Skeletal muscle cell (primary cell): ENCODE data around the gene TLR6.

ENCODE experiments used
- DNase-seq: peaks from one replicate; pipeline ENCODE4 v3.0.0-alpha.2; 2010; ENCODE audit warnings: low read depth
- H3K4me3 ChIP-seq: 2 replicates; pipeline ENCODE4 v1.5.1; 2011; ENCODE audit warnings: low read depth, mild to moderate bottlenecking, control low read depth, low read length, moderate library complexity

The TLR6 gene

DNA sequence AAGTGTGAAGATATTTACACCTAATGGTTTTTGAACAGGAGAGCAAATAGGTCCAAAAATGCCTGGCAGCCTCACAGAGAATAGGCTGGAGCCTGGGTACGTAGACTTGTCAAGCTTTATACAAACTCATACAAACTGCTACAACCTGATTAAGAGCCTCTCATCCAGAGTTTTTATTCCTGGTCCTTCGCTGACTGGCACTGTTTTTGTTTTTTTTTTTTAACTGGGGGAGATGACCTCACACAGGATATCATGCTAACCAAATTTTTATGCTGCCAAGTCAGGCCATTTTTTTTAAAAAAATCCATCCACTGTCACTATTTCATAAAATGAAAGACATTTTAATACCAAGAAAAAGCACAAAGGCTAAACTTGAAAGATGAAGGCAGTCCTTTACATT lies 12.9 kb upstream of the TLR6 start:
- no peak for DNase-seq
- H3K4me3 ChIP-seq, result peak overlapping the region; percentile 88

DNA sequence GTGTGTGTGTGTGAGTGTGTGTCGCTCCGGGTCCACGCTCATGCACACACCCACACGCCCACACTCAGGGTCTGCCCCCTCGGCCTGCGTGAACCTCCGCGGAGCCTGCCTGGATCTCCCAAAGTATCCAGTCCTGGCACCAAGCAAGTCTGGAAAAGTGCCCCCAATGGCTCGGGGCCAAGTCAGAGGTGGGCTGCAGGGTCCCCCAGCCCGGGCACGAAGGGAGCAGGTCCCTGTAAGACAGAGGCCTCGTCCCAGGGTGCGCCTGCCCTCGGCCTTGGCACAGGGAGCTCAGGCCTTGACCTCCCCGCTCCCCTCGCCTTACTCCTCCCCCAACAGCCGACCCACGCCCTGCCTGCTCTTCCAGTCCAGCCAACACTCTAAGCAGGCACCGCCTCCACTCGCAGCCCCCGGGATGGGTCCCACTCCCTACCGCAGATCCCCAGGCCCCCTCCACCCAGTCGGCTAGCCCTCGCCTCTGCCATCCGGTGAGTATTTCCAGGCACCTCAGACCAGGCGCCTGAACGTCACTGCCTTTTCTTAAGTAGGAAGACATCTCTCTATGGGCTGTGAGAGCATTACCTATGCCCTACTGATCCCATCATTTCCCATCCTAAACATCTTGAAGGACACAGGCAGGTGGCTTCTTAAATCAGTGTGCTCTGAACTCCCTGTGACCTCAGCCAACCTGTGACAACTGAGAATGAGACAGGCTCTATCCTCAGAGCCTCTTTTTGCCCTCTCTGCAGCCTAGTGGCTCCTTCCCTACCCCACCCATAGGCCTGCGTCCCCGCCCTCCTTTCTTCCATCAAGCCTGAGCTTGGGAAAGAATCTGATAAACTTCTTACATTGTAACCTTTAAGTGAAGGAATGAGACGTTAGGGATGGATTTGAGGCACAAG lies 11.7 kb upstream of the TLR6 start:
- DNase-seq, result no peak
- peak overlapping the region; percentile 88 for H3K4me3 ChIP-seq

DNA sequence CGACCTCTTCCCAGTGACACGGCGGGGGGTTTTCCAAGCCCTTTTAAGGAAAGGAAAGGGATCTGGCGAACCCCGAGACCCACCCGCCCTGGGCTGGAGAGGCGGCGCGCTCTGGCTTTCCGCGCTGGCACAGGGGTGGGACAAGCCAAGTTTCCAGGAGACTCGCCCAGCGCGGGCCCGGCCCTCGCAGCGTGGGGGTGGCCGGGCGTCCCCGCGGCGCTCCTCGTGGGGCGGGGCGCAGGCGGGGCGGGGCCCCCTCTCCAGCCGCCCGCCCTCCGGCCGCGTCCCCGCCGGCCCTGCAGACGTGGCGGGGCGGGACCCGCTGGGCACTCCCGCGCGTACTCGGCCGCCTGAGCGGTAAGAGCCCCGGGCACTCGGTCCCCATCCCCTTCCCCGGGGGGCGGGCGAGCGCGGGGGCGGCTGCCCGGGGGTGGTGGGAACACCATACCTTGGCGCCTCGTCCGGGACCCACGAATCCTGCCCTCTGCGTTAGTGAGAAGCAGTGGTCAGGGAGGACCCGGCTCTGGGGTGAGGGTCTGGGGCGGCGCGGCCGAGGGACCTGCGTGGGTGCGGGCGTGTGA lies 11.0 kb upstream of the TLR6 start, which contains the start of gene FAM114A1:
Gene FAM114A1, plus strand, starts transcription at position 329 of the 581 bp plus-strand sequence. CDS start 10,273 bp downstream, outside the sequence.
- DNase-seq, result peak; percentile 68
- H3K4me3 ChIP-seq, result peak within 1 kb of the TSS; percentile 88

DNA sequence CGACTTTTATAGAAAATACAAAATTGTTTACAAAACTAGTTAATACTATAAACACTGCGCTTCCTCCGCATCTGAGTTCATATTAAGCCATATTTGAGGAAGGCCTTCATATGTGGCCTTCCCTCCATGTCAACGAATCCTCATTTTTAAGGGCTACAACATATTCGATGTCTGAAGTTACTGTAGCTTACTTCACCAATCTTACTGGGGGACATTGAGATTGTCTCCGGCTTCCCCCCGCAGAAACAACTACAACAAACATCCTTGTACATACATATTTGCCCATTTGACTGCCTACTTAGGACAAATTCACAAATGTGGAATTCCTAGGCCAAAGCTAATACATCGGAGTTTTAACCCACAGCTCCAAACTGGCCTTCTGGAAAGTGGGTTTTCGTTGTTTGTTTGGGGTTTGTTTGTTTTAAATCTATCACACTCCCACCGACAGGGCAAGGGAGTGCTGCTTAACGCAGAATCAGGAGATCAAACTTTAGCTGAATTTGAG lies 10.4 kb upstream of the TLR6 start:
- H3K4me3 ChIP-seq, result peak overlapping the region; percentile 47
- no peak for DNase-seq

DNA sequence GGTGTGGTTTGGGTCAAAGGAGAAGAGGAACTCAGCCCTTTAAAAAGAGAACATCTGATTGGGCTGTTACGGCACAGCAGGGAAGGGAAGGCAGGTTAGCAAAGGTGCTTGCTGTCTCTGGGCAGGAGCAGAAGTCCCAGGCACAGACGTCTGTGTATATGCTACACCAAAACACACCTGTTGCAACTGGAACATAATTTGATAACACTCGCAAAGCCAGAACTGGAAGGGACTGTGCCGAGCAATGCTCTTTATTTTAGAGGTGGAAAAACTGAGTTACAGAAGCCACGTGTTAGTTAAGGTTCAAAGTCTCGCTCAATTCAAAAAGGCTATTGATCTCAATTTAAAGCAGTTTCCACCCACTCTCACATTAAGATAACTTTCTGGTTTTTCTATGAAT lies 8.8 kb upstream of the TLR6 start:
- no peak overlapping the region for H3K4me3 ChIP-seq
- DNase-seq, result no peak

DNA sequence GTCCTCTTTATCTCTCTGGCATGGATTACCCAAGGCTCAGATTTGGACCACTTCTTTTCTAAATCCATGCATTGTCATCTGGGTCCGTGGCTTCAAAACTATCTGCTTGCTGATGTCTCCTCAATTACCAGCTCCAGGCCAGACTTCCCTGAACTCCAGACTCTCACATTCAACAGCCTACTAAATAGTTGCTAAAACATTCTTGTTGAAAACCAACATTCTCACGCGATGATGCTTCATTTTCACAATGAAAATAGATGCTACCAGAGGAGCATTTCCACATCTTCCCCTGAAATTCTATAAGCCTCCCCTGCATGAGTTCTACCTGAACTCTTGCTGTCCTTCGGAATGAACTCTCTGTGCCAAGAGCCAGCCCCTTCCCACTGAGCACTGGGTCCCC lies 5.2 kb upstream of the TLR6 start:
- H3K4me3 ChIP-seq, result no peak overlapping the region
- no peak for DNase-seq

DNA sequence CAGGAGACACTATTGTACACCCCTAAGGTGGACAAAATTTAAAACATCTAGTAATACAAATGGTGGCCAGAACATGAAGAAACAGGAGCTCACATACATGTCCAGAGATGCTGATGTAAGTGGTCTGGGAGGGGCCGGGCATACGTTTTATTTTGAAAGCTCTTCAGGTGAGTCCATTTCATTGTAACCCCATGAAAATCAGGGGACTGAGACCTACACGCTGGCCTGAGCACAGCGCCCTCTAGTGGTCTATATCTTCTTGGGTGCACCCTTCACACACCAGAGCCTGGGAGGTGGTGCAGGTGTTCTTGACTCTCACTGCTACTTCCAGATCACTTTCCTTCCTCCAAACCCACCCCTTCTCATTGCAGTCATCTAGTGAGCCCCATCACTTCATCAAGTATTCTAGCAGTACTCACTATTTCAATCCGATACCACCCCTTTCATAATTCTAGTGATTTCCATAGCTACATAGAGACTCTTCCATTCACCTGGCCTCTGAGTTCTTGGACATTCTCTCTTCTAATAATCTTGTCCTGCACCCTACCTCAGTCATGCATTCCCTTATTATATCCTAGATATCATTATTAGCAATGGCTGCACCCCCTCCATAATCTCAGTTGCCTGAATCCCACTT lies 4.3 kb upstream of the TLR6 start:
- no peak overlapping the region for H3K4me3 ChIP-seq
- DNase-seq, result no peak

DNA sequence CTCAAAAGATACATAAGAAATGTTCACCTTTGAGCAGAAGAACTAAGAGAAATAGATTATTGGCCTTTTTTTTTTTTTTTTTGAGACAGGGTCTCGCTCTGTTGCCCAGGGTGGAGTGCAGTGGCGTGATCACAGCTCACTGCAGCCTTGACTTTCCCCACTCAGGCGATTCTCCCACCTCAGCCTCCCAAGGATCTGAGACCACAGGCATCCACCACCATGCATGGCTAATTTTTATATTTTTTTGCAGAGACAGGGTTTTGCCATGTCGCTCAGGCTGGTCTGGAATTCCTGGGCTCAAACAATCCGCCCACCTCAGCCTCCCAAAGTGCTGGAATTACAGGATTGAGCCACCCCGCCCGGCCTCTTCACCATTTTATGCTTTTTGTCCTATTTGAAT lies 2.9 kb upstream of the TLR6 start:
- DNase-seq, result no peak
- H3K4me3 ChIP-seq, result no peak overlapping the region

DNA sequence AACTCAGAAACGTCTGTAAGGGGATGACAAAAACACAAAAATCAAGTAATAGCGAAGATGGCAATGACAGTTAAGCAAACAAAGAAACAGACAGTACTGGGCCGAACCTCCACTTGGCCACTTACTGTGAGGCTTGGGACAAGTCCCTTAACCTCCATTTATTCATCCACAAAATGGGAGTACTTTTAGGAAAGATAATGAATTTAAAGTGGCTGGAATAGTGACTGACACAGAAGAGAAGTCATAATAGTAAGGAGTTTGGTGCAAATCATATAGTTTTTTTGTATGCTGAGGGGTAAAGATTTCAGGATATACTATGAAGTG lies 1.4 kb upstream of the TLR6 start:
- H3K4me3 ChIP-seq, result no peak overlapping the region

DNA sequence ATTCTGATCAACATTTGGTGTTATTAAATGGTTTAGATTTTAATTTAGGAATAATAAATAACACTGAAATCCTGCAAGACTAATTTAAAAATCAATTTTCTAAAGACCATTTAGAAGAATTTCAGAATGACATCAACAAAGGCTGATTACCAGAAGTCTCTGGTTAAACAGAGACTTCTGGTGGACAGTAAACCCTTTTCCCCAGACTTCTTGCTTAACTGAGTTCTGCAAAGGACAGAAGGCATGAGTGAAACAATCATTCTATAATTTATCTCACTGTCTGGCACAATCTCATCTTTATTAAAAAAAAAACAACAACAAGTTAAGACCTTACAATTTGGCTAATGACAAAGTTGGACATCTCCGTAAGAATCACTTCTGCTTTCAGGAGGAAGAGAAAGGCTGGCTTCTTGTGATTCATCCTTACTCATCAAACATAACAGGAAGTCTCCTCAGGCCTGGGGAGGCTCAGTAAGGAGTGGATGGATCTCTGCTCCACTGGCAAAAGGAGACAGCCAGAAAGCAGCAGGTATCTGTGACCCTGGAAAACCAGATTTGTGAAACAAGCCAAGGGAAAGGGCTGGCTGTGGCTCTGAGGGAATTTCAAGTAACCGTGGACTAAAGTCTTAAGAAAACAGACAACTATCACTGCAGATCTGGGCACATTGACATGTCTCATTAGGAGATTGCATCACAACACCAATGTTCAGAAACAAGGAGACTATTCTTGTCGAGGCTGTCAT lies 908 bp upstream of the TLR6 start:
- DNase-seq, result peak; percentile 85
- H3K4me3 ChIP-seq, result peak overlapping the region; percentile 34

More for the DNA sequence above, 1.4 kb upstream of the TLR6 start:
- DNase-seq, result no peak

DNA sequence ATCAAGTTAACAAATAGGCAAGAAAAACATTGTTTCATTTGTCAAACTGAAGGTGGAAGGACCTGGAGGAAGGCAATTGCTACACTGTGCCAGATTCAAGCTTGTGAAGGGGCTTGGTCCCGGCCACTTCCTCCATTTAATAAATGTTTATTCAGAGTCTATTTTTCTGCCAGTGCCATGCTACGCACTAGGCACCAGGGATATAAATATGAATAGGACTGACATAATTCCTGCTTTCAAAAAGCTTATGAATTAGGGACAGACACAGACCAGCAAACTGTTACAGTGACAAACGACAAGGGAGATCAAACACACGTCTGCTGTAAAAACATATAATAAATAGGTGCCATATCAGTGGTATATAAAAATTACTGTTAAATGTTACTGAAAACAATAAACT lies 571 bp downstream of the TLR6 start:
- DNase-seq, result no peak
- no peak overlapping the region for H3K4me3 ChIP-seq

DNA sequence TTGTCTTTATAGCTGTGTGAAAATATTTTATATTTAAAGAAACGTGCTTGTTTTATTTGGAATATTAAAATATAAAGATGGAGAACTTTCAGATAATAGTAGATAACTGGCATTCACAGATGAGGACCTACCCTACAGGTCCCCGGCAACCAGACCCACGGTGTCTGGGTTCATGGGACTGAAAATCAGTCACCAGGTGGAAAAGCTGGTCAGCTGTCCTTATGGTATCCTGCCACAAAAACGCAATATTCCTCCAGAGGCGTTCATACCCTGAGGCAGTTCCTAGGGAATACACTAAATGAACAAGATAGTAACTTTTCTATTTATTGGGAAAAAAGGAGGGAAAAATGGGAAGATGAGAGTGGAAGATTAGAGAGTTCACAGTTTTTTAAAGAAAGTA lies 1.2 kb downstream of the TLR6 start:
- no peak overlapping the region for H3K4me3 ChIP-seq
- DNase-seq, result no peak

DNA sequence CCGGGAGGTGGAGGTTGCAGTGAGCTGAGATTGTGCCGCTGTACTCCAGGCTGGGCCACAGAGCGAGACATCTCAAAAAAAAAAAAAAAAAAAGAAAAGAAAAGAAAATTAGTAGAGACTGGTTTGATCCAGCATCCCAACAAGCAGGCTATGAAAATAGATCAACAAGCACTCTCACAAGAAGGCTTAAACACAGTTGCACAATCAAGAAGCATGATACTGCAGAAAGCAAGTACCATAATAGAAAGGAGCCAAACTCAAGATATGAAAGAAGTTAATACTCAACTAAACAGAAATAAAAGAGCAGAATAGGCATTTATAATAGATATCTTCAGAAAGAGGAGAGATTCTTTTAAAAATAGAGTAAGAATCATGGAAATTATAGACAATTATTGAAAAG lies 10.6 kb downstream of the TLR6 start:
- no peak for DNase-seq
- no peak overlapping the region for H3K4me3 ChIP-seq

DNA sequence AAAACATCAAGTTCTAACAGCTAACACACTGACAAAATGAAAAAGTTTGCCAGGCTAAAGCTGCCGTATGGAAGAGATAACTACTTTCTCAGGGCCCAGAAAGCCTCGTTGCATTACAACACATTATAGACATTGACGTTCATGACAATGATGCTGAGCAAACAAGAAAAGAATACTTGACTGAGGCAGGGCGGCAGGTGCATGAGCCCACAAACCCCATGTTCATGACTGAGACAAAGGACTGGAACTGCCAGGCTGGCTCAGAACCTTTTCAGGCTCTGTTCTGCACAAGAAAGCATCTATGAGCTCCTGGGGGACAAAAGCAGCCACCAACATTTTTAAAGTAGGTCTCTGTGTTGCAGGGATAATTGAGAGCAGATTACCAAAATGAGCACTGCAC lies 13.6 kb downstream of the TLR6 start:
- DNase-seq, result no peak
- no peak overlapping the region for H3K4me3 ChIP-seq

DNA sequence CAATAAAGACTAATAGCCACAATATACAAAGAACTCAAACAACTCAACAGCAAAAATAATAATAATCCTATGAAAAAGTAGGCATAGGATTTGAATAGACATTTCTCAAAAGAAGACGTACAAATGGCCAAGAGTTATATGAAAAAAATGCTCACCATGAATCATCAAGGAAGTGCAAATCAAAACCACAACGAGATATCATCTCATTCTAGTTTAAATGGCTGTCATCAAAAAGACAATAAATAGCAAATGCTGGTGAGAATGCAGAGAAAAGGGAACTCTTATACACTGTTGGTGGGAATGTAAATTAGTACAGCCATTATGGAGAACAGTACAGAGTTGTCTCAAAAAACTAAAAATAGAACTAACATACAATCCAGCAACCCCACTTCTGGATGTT lies 18.8 kb downstream of the TLR6 start:
- no peak overlapping the region for H3K4me3 ChIP-seq
- no peak for DNase-seq

DNA sequence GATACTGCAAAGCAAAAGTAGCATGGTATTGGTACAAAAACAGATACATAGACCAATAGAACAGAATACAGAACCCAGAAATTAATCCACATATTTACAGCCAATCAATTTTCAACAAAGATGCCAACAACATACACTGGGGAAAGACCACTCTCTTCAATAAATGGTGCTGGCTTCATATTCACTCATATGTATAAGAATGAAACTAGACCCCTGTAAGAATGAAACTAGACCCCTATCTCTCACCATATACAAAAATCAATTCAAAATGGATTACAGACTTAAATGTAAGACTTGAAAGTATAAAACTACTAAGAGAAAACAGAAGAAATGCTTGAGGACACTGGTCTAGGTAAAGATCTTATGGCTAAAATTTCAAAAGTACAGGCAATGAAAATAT lies 19.3 kb downstream of the TLR6 start:
- DNase-seq, result no peak
- no peak overlapping the region for H3K4me3 ChIP-seq

DNA sequence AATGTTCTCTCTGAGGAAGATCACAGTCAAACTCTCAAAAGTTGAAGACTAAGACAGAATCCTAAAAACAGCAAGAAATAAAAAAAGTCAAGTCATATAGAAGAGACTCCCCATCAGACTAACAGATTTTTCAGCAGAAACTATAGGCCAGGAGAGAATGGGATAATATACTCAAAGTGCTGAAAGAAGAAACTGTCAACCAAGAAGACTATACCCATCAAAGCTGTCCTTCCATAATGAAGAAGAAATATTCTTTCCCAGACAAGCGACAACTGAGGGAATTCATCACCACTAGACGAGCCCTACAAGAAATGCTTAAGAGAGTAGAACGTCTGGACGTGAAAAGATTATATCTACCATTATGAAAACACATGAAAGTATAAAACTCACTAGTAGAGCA lies 22.0 kb downstream of the TLR6 start:
- no peak for DNase-seq
- no peak overlapping the region for H3K4me3 ChIP-seq

DNA sequence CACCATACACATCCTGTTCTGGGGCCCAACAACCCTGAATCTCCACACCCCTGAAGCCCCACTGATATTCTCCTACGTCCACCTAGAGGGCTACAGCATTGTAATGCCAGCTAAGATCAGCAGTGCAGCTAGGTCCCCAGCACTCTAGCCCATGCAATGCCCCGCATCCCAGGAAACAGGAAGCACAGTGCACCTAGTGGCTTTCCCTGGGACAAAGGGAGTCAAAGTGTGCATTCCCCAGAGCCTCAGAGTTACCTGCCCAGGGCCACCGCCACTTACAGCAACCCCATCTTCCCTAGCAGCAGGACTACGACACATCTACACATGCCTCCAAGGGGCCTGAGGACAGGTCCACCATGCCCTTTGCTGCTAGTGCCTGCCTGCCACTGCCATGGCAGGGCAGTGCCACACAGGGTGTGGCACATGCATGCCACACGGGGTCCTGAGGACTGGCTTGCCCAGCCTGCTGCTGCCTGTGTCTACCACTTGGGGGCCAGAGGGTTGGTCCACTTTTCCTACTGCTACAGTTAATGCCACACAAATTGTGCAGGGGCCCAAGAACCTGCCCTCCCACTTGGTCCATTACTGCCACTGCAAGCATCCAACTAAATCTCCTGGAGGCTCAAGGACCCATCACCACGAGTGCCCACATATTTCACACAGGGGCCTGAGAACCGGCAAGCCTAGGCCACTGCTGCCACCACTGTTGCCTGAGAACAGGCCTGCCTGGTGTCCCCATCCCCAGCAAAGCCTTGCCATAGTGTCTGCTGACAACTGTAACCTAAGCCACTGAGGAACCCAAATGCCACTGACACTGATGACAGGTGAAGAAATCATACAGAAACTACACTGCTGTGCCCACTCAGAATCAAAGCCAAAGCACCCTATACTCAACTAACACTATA lies 23.7 kb downstream of the TLR6 start:
- H3K4me3 ChIP-seq, result no peak overlapping the region
- DNase-seq, result no peak

DNA sequence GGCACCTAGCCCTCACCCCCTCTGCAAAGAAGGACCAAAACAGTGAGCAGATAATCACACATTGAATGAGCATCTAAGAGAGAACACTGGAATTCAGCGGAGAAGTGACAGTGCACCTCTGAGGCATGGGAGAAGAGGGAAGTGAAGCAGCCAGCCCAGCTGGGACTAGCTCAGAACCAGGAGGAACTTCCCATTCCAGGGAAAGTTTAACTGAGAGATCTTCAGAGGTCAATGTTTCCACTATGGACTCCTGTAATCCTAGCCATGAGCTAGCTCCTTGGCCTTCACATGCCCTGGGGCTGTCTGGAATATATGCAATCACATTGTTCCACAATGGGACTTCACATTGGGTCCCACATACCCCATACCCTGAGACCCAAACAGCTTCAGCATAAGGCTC lies 24.4 kb downstream of the TLR6 start:
- no peak overlapping the region for H3K4me3 ChIP-seq
- DNase-seq, result no peak
